Astrocyte of the hippocampus (primary cell): Measurements from ENCODE around the gene ASB17.
"Not testable (repeated sequence)": the region's sequence is repeated elsewhere in the genome, so short reads cannot be mapped to it uniquely, and the experiment has no call there.

Experiments used
- DNase-seq: peaks from one replicate; pipeline ENCODE4 v3.0.0; 2011; ENCODE audit warnings: low read depth, low spot score

Gene ASB17

GRCh38 chr1:75932304-75932703, at the start of gene ASB17:
ASB17 (minus strand) TSS chr1:75932404; CDS start chr1:75932291, 113 bp downstream.
- no peak for DNase-seq

GRCh38 chr1:75980972-75981897, 49.0 kb upstream of the ASB17 start:
- DNase-seq, result no peak

DNA sequence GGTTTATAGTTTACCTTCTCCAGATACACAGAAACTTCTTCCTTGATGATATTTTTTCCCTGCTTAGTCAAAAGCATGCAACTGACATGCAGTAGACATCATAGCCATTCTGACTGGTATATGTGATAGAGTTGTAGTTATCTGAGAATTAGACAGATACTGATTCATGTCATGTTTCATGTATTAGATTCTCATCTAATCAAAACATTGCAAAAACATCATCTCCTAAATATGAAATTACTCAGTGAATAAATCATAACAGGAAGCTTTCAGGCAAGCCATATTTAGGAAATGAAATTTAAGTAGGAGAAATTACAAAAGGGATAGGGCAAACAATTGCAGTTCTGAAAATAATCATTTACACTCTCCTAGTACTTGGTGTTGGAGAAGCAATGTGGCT, 38.4 kb upstream of the ASB17 start:
- DNase-seq, result no peak

GRCh38 chr1:75969550-75969949, 37.3 kb upstream of the ASB17 start:
- no peak for DNase-seq

DNA sequence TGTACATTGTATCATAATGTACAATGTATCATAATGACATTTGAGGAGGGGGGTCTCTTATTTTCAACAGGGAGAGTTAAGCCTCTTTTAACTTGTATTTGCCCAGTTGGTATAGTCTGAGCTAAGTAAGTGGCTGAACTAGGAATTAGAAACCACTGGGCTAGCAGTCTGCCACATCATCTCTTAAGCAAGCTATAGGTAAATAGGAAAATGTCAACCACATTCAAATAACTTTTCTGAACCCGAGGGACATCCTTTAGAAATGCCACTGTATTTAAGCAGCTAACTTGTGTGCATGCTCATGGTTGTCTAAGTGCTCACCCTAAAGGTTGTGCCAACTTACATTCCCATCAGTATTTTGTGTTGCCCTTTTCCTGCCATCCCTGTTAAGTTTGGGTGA, 35.5 kb upstream of the ASB17 start:
- no peak for DNase-seq

DNA sequence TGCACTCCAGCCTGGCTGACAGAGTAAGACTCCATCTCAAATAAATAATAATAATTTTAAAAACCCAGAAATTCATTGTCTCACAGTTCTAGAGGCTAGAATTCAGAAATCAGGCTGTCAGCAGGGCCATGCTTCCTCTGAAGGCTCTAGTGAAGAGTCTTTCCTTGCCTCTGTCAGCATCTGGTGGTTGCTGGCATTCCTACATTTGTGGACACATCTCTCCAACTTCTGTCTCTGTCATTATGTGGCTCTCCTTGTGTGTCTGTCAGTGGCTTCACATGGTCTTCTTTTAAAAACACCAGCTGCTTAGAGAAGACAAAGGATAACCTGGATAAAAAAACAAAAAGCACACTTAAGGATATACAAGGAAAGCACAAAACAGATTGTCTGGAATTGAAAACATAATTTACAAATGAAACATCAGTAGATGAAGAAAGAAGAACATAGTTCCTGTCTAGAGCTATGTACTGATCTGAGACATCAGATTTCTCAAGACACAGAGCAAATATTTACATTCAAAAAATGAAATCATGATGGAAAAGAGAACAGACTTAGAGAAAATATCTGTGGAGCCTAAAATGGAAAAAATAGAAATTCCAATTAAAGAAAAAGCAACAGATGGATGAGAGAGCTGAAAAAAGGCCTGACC, 32.7 kb upstream of the ASB17 start:
- DNase-seq, result no peak

GRCh38 chr1:75964110-75964759, 32.0 kb upstream of the ASB17 start:
- peak; percentile 2 for DNase-seq

GRCh38 chr1:75954586-75954985, 22.4 kb upstream of the ASB17 start:
- DNase-seq, result no peak

DNA sequence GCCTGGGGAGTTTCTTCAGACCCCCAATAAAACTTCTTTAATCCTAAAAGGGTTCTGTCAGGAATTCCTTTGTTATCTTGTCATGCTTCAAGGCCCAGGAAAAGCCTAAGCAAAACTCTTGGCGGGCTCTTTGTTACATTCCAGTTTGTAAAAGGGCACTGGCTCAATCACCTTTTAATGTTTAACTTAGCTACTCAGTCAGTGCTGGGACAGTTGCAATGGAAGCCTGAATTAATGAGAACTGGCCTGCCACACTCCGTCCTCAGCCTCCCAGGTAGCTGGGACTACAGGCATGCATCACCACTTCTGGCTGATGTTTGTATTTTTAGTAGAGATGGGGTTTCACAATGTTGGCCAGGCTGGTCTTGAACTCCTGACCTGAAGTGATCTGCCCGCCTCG, 21.3 kb upstream of the ASB17 start:
- DNase-seq, result no peak

DNA sequence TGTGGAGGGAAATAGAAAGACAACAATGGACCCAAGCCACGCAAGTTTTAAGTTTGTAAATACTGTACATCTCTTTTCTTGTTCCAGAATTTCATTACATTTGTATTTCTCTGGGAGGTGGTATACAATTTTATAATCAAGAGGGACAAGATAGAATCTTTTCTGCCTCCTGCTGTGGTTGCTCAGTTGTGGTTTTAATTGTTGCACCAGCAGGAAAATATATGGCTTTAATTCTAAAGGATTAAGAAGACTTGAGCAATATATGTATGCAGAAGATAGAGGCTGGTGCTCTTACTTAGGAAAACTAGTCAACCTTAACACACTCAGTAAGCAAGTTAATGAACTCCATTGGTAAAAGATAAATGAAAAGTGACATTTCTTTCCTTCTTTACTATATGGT, 19.8 kb upstream of the ASB17 start:
- DNase-seq, result no peak

DNA sequence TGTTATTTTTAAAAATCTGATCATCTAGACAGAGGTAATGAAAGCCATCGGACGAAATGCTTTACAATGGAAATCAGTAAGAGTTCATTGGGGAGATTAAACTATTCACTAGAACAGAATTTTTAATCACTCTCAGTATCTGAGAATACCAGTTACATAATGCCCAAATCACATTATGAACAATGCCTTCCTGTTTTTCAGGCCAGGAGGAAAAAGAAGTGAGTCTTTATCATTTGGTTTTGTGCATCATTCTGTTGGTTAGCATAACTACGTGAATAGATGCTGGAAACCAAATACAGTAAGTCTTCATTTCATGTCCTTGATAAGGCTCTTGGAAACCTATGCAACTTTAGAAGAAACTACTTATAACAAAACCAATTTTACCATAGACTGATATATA, 18.0 kb upstream of the ASB17 start:
- DNase-seq, result no peak

DNA sequence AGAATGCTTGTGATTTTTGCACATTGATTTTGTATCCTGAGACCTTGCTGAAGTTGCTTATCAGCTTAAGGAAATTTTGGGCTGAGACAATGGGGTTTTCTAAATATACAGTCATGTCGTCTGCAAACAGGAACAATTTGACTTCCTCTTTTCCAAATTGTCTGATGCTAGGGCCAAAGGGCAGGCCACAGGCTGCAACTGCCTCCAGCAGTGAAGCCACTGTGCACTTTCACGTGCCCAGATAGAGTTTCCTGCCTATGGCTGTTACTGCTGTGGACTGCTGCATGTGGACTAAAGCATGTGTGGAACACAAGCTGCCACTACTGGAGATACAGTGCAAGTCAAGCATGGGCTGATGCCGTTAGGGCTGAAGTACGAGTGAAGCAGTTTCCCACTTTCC, 10.8 kb upstream of the ASB17 start:
- DNase-seq, result not testable (repeated sequence)

DNA sequence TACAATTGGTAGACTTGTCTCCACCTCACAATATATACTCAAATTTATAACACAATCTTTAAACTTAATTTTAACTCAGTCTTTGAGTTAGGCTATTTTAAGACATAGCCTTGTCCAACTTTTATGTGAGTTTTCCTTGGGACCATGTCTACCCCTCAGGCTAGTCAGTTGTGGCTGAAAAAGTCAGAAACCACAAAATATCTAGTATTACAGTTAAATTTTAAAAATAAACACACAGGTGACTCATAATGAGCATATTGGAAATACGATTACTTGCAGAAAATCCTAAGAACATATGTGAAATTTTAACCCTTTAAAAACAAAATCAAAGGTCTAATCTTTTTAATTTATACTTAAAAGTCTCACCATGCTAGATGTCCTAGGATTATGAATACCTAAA, 4.8 kb upstream of the ASB17 start:
- no peak for DNase-seq

- DNase-seq, result no peak
These were observed 9.5 kb downstream of the ASB17 start for GRCh38 chr1:75922698-75923097.

DNA sequence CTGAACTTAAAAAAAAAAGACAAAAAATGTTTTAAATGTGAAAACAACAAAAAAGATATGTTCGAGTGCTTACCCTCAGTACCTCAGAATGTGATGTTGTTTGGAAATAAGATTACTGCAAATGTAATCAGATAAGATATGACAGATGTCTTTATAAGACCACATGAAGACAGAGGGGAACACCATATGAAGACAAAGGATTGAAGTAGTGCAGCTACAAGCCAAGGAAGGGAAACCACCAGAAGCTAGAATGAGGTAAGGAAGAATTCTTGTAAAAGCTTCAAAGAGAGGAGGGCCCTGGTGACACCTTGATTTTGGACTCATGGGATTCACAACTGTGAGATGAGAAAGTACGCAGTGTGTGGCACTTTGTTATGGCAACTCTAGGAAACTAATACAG, 15.4 kb downstream of the ASB17 start:
- no peak for DNase-seq

- DNase-seq, result peak; percentile 59
These were observed 23.5 kb downstream of the ASB17 start for GRCh38 chr1:75908717-75909152.

GRCh38 chr1:75901371-75901770, 30.8 kb downstream of the ASB17 start:
- no peak for DNase-seq

DNA sequence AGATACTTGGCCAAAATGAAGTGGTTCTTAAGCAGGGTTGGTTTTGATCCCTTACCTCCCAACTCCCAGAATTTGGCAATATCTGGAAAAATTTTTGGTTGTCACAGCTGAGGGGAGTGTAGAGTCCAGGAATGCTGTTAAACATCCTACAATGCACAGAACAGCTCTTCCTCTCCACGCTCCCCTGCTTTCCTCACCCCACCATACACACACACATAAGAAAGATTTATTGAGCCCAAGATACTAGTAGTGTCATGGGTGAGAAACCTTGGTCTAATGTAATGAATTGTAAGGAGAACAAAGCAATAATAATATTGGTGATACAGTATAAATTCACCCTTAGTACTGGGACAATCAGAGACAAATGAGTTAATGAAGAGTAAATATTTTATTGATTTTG, 47.8 kb downstream of the ASB17 start:
- no peak for DNase-seq

DNA sequence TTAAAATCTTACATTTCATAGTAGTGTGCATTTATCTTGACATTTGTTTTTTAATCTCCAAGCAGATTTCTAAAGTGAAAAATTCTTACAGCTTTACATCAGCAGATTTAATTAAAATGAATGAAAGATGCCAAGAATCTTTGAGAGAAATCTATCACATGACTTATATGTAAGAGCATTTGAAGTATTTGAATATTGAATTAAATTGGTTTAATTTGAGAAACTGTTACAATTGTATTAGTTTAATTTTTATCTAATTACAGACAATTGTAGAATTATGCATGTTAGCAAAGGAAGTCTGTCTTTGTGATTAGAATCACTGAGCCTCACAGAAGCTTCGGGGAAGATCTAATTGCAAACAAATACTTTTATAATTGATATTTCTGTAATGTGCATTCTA, 52.2 kb downstream of the ASB17 start:
- no peak for DNase-seq

GRCh38 chr1:75870951-75871350, 61.3 kb downstream of the ASB17 start:
- DNase-seq, result no peak
